Measurements from ENCODE around the gene CRHR1.

Gene CRHR1

DNA sequence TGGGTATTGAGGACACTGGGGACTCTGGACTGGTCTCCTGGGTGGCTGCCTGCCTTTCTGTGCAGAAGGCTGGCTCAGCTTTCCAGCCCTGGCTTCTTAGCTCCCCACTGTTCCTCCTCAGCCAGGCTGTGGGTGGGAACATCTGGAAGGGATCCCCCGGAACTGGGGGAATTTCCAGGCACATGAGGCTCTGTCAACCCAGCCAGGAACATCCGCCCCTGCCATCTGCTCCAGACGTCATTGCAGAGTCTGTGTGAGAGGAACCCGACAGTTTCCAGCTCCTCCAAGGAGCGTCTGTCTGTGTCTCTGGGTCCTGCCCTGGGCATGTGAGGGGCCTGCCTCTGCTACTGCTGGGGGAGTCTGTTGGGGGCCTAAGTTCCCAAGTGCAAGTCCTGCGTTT lies 36.2 kb upstream of the CRHR1 start:
- H2AFZ ChIP-seq (ENCODE audit: low read length): no peak overlapping the region
- H3K4me1 ChIP-seq (ENCODE audit: low read length): no peaks in the 10 kb centered on the region
- H3K27ac ChIP-seq (ENCODE audit: low read length): no peak overlapping the region
- H3K9ac ChIP-seq (ENCODE audit: low read length): no peak overlapping the region
- H3K9me2 ChIP-seq (replicated peaks; ENCODE audit: insufficient read depth, low read length): no peaks in the 10 kb centered on the region
- H4K20me1 ChIP-seq (ENCODE audit: insufficient read depth, low read length): no peaks in the 10 kb centered on the region
- peaks cover 70% of the 10 kb centered on the region for H3K27me3 ChIP-seq (replicated peaks; ENCODE audit: insufficient read depth, low read length)
- TF ChIP-seq, protein P1, sequence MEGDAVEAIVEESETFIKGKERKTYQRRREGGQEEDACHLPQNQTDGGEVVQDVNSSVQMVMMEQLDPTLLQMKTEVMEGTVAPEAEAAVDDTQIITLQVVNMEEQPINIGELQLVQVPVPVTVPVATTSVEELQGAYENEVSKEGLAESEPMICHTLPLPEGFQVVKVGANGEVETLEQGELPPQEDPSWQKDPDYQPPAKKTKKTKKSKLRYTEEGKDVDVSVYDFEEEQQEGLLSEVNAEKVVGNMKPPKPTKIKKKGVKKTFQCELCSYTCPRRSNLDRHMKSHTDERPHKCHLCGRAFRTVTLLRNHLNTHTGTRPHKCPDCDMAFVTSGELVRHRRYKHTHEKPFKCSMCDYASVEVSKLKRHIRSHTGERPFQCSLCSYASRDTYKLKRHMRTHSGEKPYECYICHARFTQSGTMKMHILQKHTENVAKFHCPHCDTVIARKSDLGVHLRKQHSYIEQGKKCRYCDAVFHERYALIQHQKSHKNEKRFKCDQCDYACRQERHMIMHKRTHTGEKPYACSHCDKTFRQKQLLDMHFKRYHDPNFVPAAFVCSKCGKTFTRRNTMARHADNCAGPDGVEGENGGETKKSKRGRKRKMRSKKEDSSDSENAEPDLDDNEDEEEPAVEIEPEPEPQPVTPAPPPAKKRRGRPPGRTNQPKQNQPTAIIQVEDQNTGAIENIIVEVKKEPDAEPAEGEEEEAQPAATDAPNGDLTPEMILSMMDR (IDR thresholded peaks at IDR 0.05; ENCODE audit: low read length): no peak
- TF ChIP-seq EZH2phosphoT487 (IDR thresholded peaks at IDR 0.05; ENCODE audit: low read length): no peak
- no peak for TF ChIP-seq EZH2 (optimal IDR thresholded peaks at IDR 0.05; ENCODE audit: low read depth, low read length)
- H3K36me3 ChIP-seq (replicated peaks; ENCODE audit: insufficient read depth, low read length): no peaks in the 10 kb centered on the region
- H3F3A ChIP-seq (ENCODE audit: insufficient read depth, low read length): no peaks in the 10 kb centered on the region
- no peak overlapping the region for H3K4me3 ChIP-seq (ENCODE audit: low read length)
- DNase-seq: no peak
- no peak overlapping the region for H3K4me2 ChIP-seq (ENCODE audit: low read depth, low read length)
- no peaks in the 10 kb centered on the region for H3K79me2 ChIP-seq (ENCODE audit: low read length)
- H3K9me3 ChIP-seq (replicated peaks; ENCODE audit: insufficient read depth, low read length): no peaks in the 10 kb centered on the region

DNA sequence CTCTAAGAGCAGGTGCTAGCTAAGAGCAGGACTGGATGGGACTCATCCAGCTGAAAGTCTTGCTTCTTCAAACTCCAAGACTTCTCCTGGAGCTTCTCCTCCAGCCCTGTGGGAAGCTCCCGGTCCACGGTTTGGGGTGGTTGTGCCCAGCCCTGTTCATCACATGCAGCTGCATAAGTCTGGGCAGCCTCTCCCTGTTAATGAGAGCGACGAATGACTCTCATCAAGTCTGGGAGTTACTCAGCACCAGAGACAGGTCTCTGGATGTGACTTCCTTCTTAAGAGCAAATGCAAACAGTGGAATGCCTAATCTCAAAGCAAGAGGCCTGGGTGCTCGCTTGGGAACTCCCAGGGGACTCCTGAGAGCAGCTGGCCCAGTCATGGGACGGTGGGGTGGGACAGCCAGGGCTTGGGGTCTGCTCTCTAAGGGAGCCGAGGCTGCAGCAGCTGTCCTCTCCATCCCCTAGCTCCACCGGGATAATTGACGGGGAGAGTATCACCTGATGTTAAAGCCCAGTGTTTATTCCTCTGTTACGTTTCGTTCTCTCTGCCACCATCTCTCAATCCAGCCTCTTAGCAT lies 35.3 kb upstream of the CRHR1 start:
- Histone ChIP-seq H3K9me2 (replicated peaks; ENCODE audit: insufficient read depth, low read length) (no peaks in the 10 kb centered on the region), H3K9me3 (replicated peaks; ENCODE audit: insufficient read depth, low read length) (no peaks in the 10 kb centered on the region), H3K27ac (ENCODE audit: low read length) (no peak overlapping the region), H3K4me2 (ENCODE audit: low read depth, low read length) (no peak overlapping the region), H3K36me3 (replicated peaks; ENCODE audit: insufficient read depth, low read length) (no peaks in the 10 kb centered on the region), H3K27me3 (replicated peaks; ENCODE audit: insufficient read depth, low read length) (peaks cover 65% of the 10 kb centered on the region), H3K79me2 (ENCODE audit: low read length) (no peaks in the 10 kb centered on the region), H4K20me1 (ENCODE audit: insufficient read depth, low read length) (no peaks in the 10 kb centered on the region), H3F3A (ENCODE audit: insufficient read depth, low read length) (no peaks in the 10 kb centered on the region), H2AFZ (ENCODE audit: low read length) (no peak overlapping the region), H3K4me3 (ENCODE audit: low read length) (no peak overlapping the region), H3K9ac (ENCODE audit: low read length) (no peak overlapping the region), H3K4me1 (ENCODE audit: low read length) (no peaks in the 10 kb centered on the region)
- DNase-seq: no peak
- TF ChIP-seq EZH2phosphoT487 (IDR thresholded peaks at IDR 0.05; ENCODE audit: low read length) (no peak), EZH2 (optimal IDR thresholded peaks at IDR 0.05; ENCODE audit: low read depth, low read length) (no peak)
- TF ChIP-seq, protein P1 (IDR thresholded peaks at IDR 0.05; ENCODE audit: low read length): no peak

DNA sequence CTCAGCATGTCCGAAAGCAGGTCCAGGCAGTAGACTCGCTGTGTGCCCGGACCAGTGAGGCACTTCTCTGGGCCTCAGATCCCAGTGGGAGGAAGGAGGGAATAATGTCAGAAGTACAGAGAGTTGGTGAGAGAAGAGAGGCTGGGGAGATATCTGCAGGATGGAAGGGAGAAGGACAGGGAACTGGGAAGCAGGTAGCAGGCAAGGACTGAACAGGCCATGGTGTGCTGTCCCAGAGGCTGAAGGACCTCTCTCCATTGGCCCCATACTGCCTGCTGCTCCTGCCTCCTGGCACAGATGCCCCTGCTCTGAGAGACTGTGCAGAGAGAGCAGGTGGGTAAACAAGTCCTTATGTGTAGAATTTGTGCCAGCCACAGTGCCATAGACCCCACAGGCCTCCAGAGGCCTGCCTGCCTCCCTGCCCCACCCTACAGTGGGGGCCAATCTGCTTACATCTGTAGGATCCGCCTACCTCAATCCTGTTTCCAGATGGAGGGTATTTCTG lies 34.2 kb upstream of the CRHR1 start:
- Histone ChIP-seq H3K79me2 (ENCODE audit: low read length) (no peaks in the 10 kb centered on the region), H3K36me3 (replicated peaks; ENCODE audit: insufficient read depth, low read length) (no peaks in the 10 kb centered on the region), H3K4me1 (ENCODE audit: low read length) (no peaks in the 10 kb centered on the region), H4K20me1 (ENCODE audit: insufficient read depth, low read length) (no peaks in the 10 kb centered on the region), H3K4me2 (ENCODE audit: low read depth, low read length) (no peak overlapping the region), H3K27ac (ENCODE audit: low read length) (no peak overlapping the region), H3K9ac (ENCODE audit: low read length) (no peak overlapping the region), H3K27me3 (replicated peaks; ENCODE audit: insufficient read depth, low read length) (peaks cover 68% of the 10 kb centered on the region), H3K4me3 (ENCODE audit: low read length) (no peak overlapping the region), H3K9me2 (replicated peaks; ENCODE audit: insufficient read depth, low read length) (no peaks in the 10 kb centered on the region), H2AFZ (ENCODE audit: low read length) (no peak overlapping the region), H3F3A (ENCODE audit: insufficient read depth, low read length) (no peaks in the 10 kb centered on the region), H3K9me3 (replicated peaks; ENCODE audit: insufficient read depth, low read length) (no peaks in the 10 kb centered on the region)
- no peak for DNase-seq
- TF ChIP-seq EZH2phosphoT487 (IDR thresholded peaks at IDR 0.05; ENCODE audit: low read length) (no peak), EZH2 (optimal IDR thresholded peaks at IDR 0.05; ENCODE audit: low read depth, low read length) (no peak)

DNA sequence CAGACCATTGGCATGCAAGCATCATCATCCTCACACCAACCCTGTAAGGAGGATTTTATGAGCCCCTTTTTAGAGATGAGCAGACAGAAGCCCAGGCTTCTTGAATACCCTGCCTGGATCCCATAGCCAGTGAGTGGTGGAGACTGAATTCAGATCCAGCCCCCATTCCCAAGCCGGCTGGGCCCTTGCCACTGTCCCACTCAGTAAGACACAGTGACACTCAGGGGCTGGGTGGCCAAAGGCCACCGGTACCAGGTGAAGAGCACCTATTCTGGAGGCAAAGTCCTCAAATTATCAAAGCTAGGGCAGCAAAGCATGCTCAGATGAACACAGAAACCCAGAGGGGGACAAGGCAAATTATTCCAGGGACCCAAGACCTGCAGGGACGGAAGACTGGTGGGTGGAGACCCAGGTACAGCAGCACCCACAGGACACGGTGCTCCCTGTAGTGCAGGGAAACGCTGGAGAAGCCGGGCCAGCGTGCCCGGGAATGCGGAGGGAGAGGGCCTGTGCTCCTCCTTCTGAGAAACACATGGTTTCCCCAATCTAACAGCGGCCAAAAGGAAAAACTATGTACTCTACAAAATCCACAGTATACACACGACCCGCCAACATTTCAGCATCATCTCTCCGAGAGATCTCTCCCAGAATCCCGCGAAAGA lies 33.2 kb upstream of the CRHR1 start:
- DNase-seq: no peak
- no peak overlapping the region for H2AFZ ChIP-seq (ENCODE audit: low read length)
- no peak overlapping the region for H3K4me3 ChIP-seq (ENCODE audit: low read length)
- H3K27me3 ChIP-seq (replicated peaks; ENCODE audit: insufficient read depth, low read length): peaks cover 72% of the 10 kb centered on the region
- TF ChIP-seq EZH2 (optimal IDR thresholded peaks at IDR 0.05; ENCODE audit: low read depth, low read length) (no peak), EZH2phosphoT487 (IDR thresholded peaks at IDR 0.05; ENCODE audit: low read length) (no peak)
- TF ChIP-seq, protein P1 (IDR thresholded peaks at IDR 0.05; ENCODE audit: low read length): no peak
- H3K9me2 ChIP-seq (replicated peaks; ENCODE audit: insufficient read depth, low read length): no peaks in the 10 kb centered on the region
- no peaks in the 10 kb centered on the region for H4K20me1 ChIP-seq (ENCODE audit: insufficient read depth, low read length)
- no peak overlapping the region for H3K27ac ChIP-seq (ENCODE audit: low read length)
- no peaks in the 10 kb centered on the region for H3K36me3 ChIP-seq (replicated peaks; ENCODE audit: insufficient read depth, low read length)
- no peaks in the 10 kb centered on the region for H3K4me1 ChIP-seq (ENCODE audit: low read length)
- H3K4me2 ChIP-seq (ENCODE audit: low read depth, low read length): no peak overlapping the region
- no peaks in the 10 kb centered on the region for H3K79me2 ChIP-seq (ENCODE audit: low read length)
- no peaks in the 10 kb centered on the region for H3K9me3 ChIP-seq (replicated peaks; ENCODE audit: insufficient read depth, low read length)
- H3F3A ChIP-seq (ENCODE audit: insufficient read depth, low read length): no peaks in the 10 kb centered on the region
- no peak overlapping the region for H3K9ac ChIP-seq (ENCODE audit: low read length)
